Measurements from ENCODE around the gene CFAP251. TPM values are rescaled to one million over a fixed set of nuclear protein-coding genes. Genes with fewer than 3 reads are reported as not detected.

Gene CFAP251
- total RNA-seq, 1 experiment from 2014 or later, result 5.5 TPM

- ChIA-PET CTCF (no interaction called here), POLR2A (ENCODE audit: low non-redundant PET) (no interaction called here)
- H3K27me3 ChIP-seq (replicated peaks; ENCODE audit: insufficient read depth, low read depth, low read length, poor library complexity), result no peaks in the 10 kb centered on the region
- H3K4me1 ChIP-seq (ENCODE audit: insufficient read depth, low read length, poor library complexity, severe bottlenecking), result no peaks in the 10 kb centered on the region
- H3K4me3 ChIP-seq (ENCODE audit: low read depth, low read length, poor library complexity, severe bottlenecking), result no peak overlapping the region
- DNase-seq (ENCODE audit: low spot score), result no peak
- peaks cover 8% of the 10 kb centered on the region for H3K9me3 ChIP-seq (ENCODE audit: low read depth, low read length, poor library complexity, severe bottlenecking)
- no TSS peak for BruUV-seq (replicated peaks)
- H3K27ac ChIP-seq (ENCODE audit: low read depth, low read length, poor library complexity, severe bottlenecking), result no peak overlapping the region
- no peak for TF ChIP-seq CTCF (conservative IDR thresholded peaks at IDR 0.05; ENCODE audit: low read depth, low read length)
- no peak for TF ChIP-seq EZH2 (IDR thresholded peaks at IDR 0.05; ENCODE audit: borderline replicate concordance, low read depth, low read length, poor library complexity, severe bottlenecking)
- no peaks in the 10 kb centered on the region for H3K36me3 ChIP-seq (ENCODE audit: insufficient read depth, low read length, poor library complexity, severe bottlenecking)
- intact Hi-C loops (cut with micrococcal nuclease; ENCODE audit: unreplicated experiment), result no loop called here
Measured at GRCh38 chr12:121947981-121948380, 29.6 kb downstream of the CFAP251 start.

DNA sequence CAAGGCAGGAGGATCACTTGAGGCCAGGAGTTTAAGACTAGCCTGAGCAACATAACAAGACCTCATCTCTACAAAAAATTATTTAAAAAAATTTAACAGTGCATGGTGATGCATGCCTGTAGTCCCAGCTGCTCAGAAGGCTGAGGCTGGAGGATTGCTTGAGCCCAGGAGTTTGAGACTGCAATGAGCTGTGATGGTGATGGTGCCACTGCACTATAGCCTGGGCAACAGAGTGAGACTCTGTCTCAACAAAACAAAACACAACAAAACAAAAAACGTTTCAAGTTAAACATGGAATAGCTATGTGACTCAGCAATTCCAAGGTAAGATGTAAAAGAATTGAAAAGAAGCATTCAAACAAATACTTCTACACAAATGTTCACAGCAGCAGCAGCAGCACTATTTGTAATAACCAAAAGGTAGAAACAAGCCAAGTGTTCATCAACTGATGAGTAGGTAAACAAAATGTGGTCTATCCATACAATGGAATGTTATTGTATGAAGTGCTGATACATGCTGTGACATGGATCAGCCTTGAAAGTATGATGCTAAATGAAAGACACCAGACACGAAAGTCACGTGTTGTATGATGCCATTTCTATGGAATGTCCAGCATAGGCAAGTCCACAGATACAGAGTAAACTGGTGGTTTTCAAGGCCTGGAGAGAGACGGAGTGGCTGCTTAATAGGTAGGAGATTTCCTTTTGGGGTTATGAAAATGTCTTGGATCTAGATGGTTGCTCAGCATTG lies 31.4 kb downstream of the CFAP251 start:
- H3K36me3 ChIP-seq (ENCODE audit: insufficient read depth, low read length, poor library complexity, severe bottlenecking), result no peaks in the 10 kb centered on the region
- intact Hi-C loops (cut with micrococcal nuclease; ENCODE audit: unreplicated experiment), result no loop called here
- POLR2A ChIA-PET (ENCODE audit: low non-redundant PET), result no interaction called here
- TF ChIP-seq EZH2 (IDR thresholded peaks at IDR 0.05; ENCODE audit: borderline replicate concordance, low read depth, low read length, poor library complexity, severe bottlenecking), result no peak
- no peak for TF ChIP-seq CTCF (conservative IDR thresholded peaks at IDR 0.05; ENCODE audit: low read depth, low read length)
- H3K9me3 ChIP-seq (ENCODE audit: low read depth, low read length, poor library complexity, severe bottlenecking), result peaks cover 8% of the 10 kb centered on the region
- CTCF ChIA-PET, result no interaction called here
- no peak for DNase-seq (ENCODE audit: low spot score)
- no peaks in the 10 kb centered on the region for H3K4me1 ChIP-seq (ENCODE audit: insufficient read depth, low read length, poor library complexity, severe bottlenecking)
- no peak overlapping the region for H3K27ac ChIP-seq (ENCODE audit: low read depth, low read length, poor library complexity, severe bottlenecking)
- no peaks in the 10 kb centered on the region for H3K27me3 ChIP-seq (replicated peaks; ENCODE audit: insufficient read depth, low read depth, low read length, poor library complexity)
- H3K4me3 ChIP-seq (ENCODE audit: low read depth, low read length, poor library complexity, severe bottlenecking), result no peak overlapping the region
- BruUV-seq (replicated peaks), result no TSS peak

DNA sequence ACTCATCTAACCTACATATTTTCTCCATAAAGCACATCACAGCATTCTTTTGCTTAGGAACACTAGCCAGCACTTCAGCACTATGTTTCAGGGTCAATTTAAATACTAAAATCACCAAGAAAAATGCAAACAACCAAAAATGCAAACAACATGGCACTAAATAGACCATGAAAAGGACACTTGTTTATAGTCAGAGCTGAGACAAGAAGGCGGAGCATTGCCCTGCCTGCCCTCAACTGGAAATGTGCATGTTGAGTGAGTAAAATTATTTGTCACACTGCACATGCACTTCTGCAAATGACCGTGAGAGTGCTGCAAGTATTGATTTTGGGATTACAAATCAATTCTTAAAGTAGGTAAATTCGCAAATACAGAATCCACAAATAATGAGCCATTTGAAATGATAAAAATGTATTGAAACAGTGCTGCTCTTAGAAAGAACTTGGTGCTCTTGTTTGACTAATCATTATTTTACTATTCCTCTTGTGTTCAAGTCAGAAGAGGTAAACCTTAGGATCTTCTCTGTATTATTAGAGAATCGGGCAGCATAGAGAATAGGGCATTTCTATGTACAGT lies 34.8 kb downstream of the CFAP251 start:
- H3K36me3 ChIP-seq (ENCODE audit: insufficient read depth, low read length, poor library complexity, severe bottlenecking), result no peaks in the 10 kb centered on the region
- ChIA-PET POLR2A (ENCODE audit: low non-redundant PET) (no interaction called here), CTCF (no interaction called here)
- DNase-seq (ENCODE audit: low spot score), result no peak
- H3K4me3 ChIP-seq (ENCODE audit: low read depth, low read length, poor library complexity, severe bottlenecking), result no peak overlapping the region
- no TSS peak for BruUV-seq (replicated peaks)
- H3K27me3 ChIP-seq (replicated peaks; ENCODE audit: insufficient read depth, low read depth, low read length, poor library complexity), result no peaks in the 10 kb centered on the region
- no peaks in the 10 kb centered on the region for H3K4me1 ChIP-seq (ENCODE audit: insufficient read depth, low read length, poor library complexity, severe bottlenecking)
- H3K27ac ChIP-seq (ENCODE audit: low read depth, low read length, poor library complexity, severe bottlenecking), result no peak overlapping the region
- TF ChIP-seq CTCF (conservative IDR thresholded peaks at IDR 0.05; ENCODE audit: low read depth, low read length) (no peak), EZH2 (IDR thresholded peaks at IDR 0.05; ENCODE audit: borderline replicate concordance, low read depth, low read length, poor library complexity, severe bottlenecking) (no peak)
- intact Hi-C loops (cut with micrococcal nuclease; ENCODE audit: unreplicated experiment), result no loop called here
- no peaks in the 10 kb centered on the region for H3K9me3 ChIP-seq (ENCODE audit: low read depth, low read length, poor library complexity, severe bottlenecking)
